ENCODE measurements around the gene MYO1D. TPM values are rescaled to one million over a fixed set of nuclear protein-coding genes. Genes with fewer than 3 reads are reported as not detected.

MYO1D gene
- total and polyA plus RNA-seq, 2 donors (not counting 1 experiment from before 2014, with no cell fraction given) = 5.4 to 26.7 TPM

DNA sequence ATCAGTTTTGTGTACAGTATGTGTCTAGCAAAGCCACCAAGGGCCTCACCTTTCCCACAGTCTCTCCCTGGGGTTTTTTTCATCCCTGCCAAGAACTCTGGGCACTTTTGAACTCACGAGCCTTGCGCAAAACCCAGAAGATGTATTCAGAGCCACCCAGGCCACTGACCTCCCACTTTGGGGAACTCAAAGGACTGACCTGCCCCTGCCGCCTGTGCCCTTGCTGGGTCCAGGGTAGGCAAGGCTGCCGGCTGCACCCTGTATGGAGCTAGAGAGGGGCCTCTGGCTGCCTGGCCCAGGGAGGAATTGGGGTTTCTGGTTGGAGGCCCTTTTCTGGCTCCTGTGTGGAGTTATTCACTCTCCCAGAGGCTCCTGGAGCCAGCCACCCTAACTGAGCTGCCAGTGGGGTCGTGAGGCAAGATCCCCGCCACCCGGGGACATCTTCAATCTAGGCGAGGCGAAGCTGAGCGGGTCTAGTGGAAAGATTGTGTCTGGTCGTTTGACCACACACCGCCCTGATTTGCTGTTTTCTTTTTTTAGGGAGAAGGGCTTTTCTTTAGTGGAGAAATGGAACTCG lies 388.2 kb downstream of the MYO1D start:
- H3K36me3 ChIP-seq (replicated peaks in 1 of 2; ENCODE audit: control extremely low read depth in 1 of 2, control insufficient read depth in 1 of 2, extremely low read depth in 1 of 2, insufficient read depth in 2 of 2, low read length in 1 of 2) = peaks cover 0 to 12% of the 10 kb centered on the region in 2 experiments
- H3K4me3 ChIP-seq (ENCODE audit: control extremely low read depth in 1 of 5, extremely low read depth in 1 of 5, insufficient read depth in 1 of 5, low read depth in 2 of 5, low read length in 4 of 5) = peak overlapping the region in 3 of 5 experiments; percentile 68 to 77 (median 72)
- ChIA-PET POLR2A (interaction anchor here (0.6 to 1.8 kb wide), 4 partner anchors 15 to 35 kb away, joined by 3 to 13 read pairs (median 4); no protein-coding TSS in a partner anchor), CTCF (interaction anchor here (1.1 to 10.2 kb wide), 8 partner anchors 26 to 388 kb away, joined by 3 to 139 read pairs (median 4); partner anchors contain the start of genes MYO1D and PSMD11)
- no peaks in the 10 kb centered on the region for H3K9me3 Mint-ChIP-seq (ENCODE audit: insufficient read depth)
- peaks cover 72% of the 10 kb centered on the region for H3K4me1 Mint-ChIP-seq
- intact Hi-C loops (cut with micrococcal nuclease) = loop anchor here (2.0 to 10.0 kb wide), 2 partner anchors 70 to 386 kb away; partner anchors contain the start of gene MYO1D
- no peaks in the 10 kb centered on the region for H3K9me3 ChIP-seq (ENCODE audit: control extremely low read depth in 1 of 3, control insufficient read depth in 2 of 3, insufficient read depth in 1 of 3, low read length in 2 of 3)
- no peak overlapping the region for H2AFZ ChIP-seq (ENCODE audit: insufficient read depth, low read depth, low read length, poor library complexity, severe bottlenecking)
- no peak for TF ChIP-seq EZH2 (IDR thresholded peaks at IDR 0.05; ENCODE audit: borderline replicate concordance, insufficient read depth, low read depth, low read length, poor library complexity, severe bottlenecking)
- TF ChIP-seq, protein P1, sequence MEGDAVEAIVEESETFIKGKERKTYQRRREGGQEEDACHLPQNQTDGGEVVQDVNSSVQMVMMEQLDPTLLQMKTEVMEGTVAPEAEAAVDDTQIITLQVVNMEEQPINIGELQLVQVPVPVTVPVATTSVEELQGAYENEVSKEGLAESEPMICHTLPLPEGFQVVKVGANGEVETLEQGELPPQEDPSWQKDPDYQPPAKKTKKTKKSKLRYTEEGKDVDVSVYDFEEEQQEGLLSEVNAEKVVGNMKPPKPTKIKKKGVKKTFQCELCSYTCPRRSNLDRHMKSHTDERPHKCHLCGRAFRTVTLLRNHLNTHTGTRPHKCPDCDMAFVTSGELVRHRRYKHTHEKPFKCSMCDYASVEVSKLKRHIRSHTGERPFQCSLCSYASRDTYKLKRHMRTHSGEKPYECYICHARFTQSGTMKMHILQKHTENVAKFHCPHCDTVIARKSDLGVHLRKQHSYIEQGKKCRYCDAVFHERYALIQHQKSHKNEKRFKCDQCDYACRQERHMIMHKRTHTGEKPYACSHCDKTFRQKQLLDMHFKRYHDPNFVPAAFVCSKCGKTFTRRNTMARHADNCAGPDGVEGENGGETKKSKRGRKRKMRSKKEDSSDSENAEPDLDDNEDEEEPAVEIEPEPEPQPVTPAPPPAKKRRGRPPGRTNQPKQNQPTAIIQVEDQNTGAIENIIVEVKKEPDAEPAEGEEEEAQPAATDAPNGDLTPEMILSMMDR (IDR thresholded peaks at IDR 0.05) = no peak
- H3K9ac ChIP-seq (ENCODE audit: low read length) = peak overlapping the region; percentile 71
- peak; percentile 16 for DNase-seq
- H3K27ac ChIP-seq (ENCODE audit: low read length in 2 of 2) = peak overlapping the region in 1 of 2 donors; percentile 46
- peak overlapping the region; percentile 90 for H3K4me3 Mint-ChIP-seq
- peaks cover 11% of the 10 kb centered on the region for H4K20me1 ChIP-seq (ENCODE audit: control insufficient read depth, insufficient read depth, low read length, poor library complexity, severe bottlenecking)
- no peaks in the 10 kb centered on the region for H3K27me3 Mint-ChIP-seq
- peaks cover 70% of the 10 kb centered on the region in 2 donors for H3K4me1 ChIP-seq (ENCODE audit: control insufficient read depth in 2 of 2, insufficient read depth in 2 of 2, low read length in 2 of 2)
- H3K27me3 ChIP-seq (replicated peaks in 1 of 4; ENCODE audit: control extremely low read depth in 1 of 4, control insufficient read depth in 3 of 4, insufficient read depth in 4 of 4, low read length in 3 of 4) = no peaks in the 10 kb centered on the region
- no peak for ATAC-seq (ENCODE audit: low read depth)
- H3K27ac Mint-ChIP-seq = peak overlapping the region; percentile 83
- peaks cover 45% of the 10 kb centered on the region for H3K79me2 ChIP-seq (ENCODE audit: control insufficient read depth, insufficient read depth, low read length)
- 76% methylated on average over 9 of the region's 13 CpGs for WGBS (ENCODE audit: insufficient coverage)
- peak overlapping the region; percentile 96 for H3K4me2 ChIP-seq (replicated peaks; ENCODE audit: low read depth, low read length, poor library complexity, severe bottlenecking)

DNA sequence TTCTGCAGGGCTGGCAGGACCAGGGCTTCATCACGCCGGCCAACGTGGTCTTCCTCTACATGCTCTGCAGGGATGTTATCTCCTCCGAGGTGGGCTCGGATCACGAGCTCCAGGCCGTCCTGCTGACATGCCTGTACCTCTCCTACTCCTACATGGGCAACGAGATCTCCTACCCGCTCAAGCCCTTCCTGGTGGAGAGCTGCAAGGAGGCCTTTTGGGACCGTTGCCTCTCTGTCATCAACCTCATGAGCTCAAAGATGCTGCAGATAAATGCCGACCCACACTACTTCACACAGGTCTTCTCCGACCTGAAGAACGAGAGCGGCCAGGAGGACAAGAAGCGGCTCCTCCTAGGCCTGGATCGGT lies 388.8 kb downstream of the MYO1D start:
- H3K9me3 Mint-ChIP-seq (ENCODE audit: insufficient read depth) = no peaks in the 10 kb centered on the region
- 69% methylated on average over 10 of the region's 16 CpGs for WGBS (ENCODE audit: insufficient coverage)
- intact Hi-C loops (cut with micrococcal nuclease) = loop anchor here (2.0 to 10.0 kb wide), 2 partner anchors 71 to 387 kb away; partner anchors contain the start of gene MYO1D

More for the DNA sequence above, 388.8 kb downstream of the MYO1D start:
- peak overlapping the region; percentile 90 for H3K4me3 Mint-ChIP-seq
- ChIA-PET CTCF (interaction anchor here (0.7 to 10.2 kb wide), 8 partner anchors 8 to 388 kb away, joined by 3 to 139 read pairs (median 4); partner anchors contain the start of genes MYO1D and PSMD11), POLR2A (interaction anchor here (1.1 to 1.8 kb wide), 2 partner anchors 32 to 35 kb away, joined by 4 to 13 read pairs; no protein-coding TSS in a partner anchor)
- no peaks in the 10 kb centered on the region for H3K27me3 Mint-ChIP-seq
- H3K27ac Mint-ChIP-seq = peak overlapping the region; percentile 82
- no peak for DNase-seq
- peaks cover 69% of the 10 kb centered on the region for H3K4me1 Mint-ChIP-seq
- H3K36me3 ChIP-seq (replicated peaks in 1 of 2; ENCODE audit: control extremely low read depth in 1 of 2, control insufficient read depth in 1 of 2, extremely low read depth in 1 of 2, insufficient read depth in 2 of 2, low read length in 1 of 2) = peaks cover 0 to 12% of the 10 kb centered on the region in 2 experiments
- H3K27me3 ChIP-seq (replicated peaks in 1 of 4; ENCODE audit: control extremely low read depth in 1 of 4, control insufficient read depth in 3 of 4, insufficient read depth in 4 of 4, low read length in 3 of 4) = no peaks in the 10 kb centered on the region
- H3K9me3 ChIP-seq (ENCODE audit: control extremely low read depth in 1 of 3, control insufficient read depth in 2 of 3, insufficient read depth in 1 of 3, low read length in 2 of 3) = no peaks in the 10 kb centered on the region
- peak overlapping the region; percentile 71 for H3K9ac ChIP-seq (ENCODE audit: low read length)
- peaks cover 11% of the 10 kb centered on the region for H4K20me1 ChIP-seq (ENCODE audit: control insufficient read depth, insufficient read depth, low read length, poor library complexity, severe bottlenecking)
- H2AFZ ChIP-seq (ENCODE audit: insufficient read depth, low read depth, low read length, poor library complexity, severe bottlenecking) = no peak overlapping the region
- peak overlapping the region in 1 of 2 donors; percentile 46 for H3K27ac ChIP-seq (ENCODE audit: low read length in 2 of 2)
- TF ChIP-seq, protein P1 (IDR thresholded peaks at IDR 0.05) = no peak
- TF ChIP-seq EZH2 (IDR thresholded peaks at IDR 0.05; ENCODE audit: borderline replicate concordance, insufficient read depth, low read depth, low read length, poor library complexity, severe bottlenecking) = no peak
- H3K4me3 ChIP-seq (ENCODE audit: control extremely low read depth in 1 of 5, extremely low read depth in 1 of 5, insufficient read depth in 1 of 5, low read depth in 2 of 5, low read length in 4 of 5) = peak overlapping the region; percentile 3 to 77 (median 68)
- H3K4me2 ChIP-seq (replicated peaks; ENCODE audit: low read depth, low read length, poor library complexity, severe bottlenecking) = peak overlapping the region; percentile 96
- no peak for ATAC-seq (ENCODE audit: low read depth)
- peaks cover 45% of the 10 kb centered on the region for H3K79me2 ChIP-seq (ENCODE audit: control insufficient read depth, insufficient read depth, low read length)
- peaks cover 66 to 67% of the 10 kb centered on the region in 2 donors for H3K4me1 ChIP-seq (ENCODE audit: control insufficient read depth in 2 of 2, insufficient read depth in 2 of 2, low read length in 2 of 2)
